Suprapubic skin (tissue), 3 donors: ENCODE measurements around the gene AIG1.

ENCODE experiments used
- CTCF ChIP-seq, 2 donors: fragments of 200-600 bp in 1 of 2; fragments of 450-650 bp in 1 of 2; sonication (generic) in 1 of 2; IDR thresholded peaks; one replicate each; pipeline ENCODE4 v1.5.1; 2016 to 2019; ENCODE audit warnings: antibody characterized with exemption in 2 of 2, mild to moderate bottlenecking in 1 of 2, moderate library complexity in 1 of 2
- POLR2A ChIP-seq, 2 donors: fragments of 450-650 bp; IDR thresholded peaks; one replicate each; pipeline ENCODE4 v1.6.1; 2017; ENCODE audit warnings: antibody characterized with exemption in 2 of 2, mild to moderate bottlenecking in 2 of 2, moderate library complexity in 2 of 2

DNA sequence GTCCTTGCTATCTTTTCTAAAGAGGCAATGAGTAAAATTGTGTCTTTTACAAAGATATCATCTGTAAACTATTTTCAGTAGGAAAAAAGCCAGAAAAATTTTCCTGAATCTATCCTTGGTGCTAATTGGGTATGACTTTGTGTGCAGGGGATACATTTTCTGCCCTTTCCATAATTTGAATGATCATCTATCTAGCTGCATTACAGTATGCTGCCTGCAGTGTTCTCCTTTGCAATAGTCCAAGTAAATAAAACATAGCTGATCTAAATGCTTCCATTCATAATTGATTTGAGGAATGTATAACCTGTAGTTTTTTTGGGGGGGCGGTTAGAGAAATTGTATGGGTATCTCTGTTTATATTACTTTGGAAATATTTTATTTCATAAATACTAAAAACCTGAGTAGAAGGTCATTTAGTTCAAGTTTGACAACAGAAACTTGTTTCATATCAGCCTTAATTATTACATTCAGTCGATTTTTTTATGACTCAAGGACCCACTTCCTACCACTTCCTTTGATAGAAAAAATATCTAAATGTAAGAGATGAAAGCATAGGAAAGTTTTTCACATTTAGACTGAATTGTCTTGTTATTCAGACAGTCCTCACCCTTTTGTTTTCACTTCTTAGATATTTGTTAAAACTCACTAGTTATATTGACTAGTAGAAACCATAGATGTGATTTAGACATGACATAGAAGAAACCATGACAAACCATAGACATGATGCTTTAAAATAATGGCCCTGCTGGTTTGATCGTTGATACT is 75.3 kb downstream of the AIG1 start:
- TF ChIP-seq CTCF (IDR thresholded peaks at IDR 0.05) (no peak), POLR2A (IDR thresholded peaks at IDR 0.05) (no peak)
